GM19035 (cell line): Measurements from ENCODE around the gene ARHGAP44.
A peak's percentile ranks its signal among the peaks of the same experiment; 100 is the strongest.

ENCODE experiments used
- ATAC-seq: cut with Tn5 transposase; IDR thresholded peaks from one replicate; pipeline ENCODE4 v1.9.1; 2021; ENCODE audit not compliant: unreplicated experiment

ARHGAP44 gene, protein sequence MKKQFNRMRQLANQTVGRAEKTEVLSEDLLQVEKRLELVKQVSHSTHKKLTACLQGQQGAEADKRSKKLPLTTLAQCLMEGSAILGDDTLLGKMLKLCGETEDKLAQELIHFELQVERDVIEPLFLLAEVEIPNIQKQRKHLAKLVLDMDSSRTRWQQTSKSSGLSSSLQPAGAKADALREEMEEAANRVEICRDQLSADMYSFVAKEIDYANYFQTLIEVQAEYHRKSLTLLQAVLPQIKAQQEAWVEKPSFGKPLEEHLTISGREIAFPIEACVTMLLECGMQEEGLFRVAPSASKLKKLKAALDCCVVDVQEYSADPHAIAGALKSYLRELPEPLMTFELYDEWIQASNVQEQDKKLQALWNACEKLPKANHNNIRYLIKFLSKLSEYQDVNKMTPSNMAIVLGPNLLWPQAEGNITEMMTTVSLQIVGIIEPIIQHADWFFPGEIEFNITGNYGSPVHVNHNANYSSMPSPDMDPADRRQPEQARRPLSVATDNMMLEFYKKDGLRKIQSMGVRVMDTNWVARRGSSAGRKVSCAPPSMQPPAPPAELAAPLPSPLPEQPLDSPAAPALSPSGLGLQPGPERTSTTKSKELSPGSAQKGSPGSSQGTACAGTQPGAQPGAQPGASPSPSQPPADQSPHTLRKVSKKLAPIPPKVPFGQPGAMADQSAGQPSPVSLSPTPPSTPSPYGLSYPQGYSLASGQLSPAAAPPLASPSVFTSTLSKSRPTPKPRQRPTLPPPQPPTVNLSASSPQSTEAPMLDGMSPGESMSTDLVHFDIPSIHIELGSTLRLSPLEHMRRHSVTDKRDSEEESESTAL

DNA sequence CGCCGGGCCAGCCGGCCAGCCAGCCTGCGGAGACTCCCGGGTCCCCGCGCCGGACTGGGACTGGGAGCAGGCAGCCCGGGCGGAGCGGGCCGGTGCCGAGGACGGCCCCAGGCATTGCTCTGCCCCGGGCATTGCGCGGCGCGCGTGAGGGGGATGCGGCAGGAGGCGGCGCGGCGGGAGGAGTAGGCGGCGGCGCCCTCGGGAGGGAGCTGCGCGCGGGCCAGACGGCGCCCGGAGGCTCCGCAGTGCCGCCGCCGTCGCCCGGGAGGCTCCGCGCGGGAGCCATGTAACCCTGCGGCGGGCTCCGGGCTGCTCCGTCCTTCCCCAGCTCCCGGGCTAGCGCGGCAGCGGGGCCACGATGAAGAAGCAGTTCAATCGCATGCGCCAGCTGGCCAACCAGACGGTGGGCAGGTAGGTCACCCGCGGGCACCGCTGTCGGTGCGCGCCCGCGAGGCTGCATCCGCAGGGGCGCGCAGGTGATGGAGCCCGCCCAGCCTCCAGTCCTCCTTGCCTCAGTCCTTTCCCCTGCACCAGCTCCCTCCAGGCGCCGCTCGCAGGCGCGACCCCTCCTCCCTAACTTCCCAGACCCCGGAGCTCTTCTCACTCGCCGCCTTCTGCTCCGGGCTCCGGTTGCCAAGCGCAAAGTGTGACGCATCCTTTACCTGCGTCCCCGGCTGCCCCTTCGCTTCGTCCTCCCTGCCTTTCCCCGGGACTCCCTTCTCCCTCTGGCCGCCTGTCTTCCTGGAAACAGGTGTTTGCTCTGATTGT lies at the start of gene ARHGAP44:
ARHGAP44 (plus strand) TSS at position 18 of the 768 bp plus-strand sequence; CDS start at position 359, 341 bp downstream.
- peak; percentile 79 for ATAC-seq

DNA sequence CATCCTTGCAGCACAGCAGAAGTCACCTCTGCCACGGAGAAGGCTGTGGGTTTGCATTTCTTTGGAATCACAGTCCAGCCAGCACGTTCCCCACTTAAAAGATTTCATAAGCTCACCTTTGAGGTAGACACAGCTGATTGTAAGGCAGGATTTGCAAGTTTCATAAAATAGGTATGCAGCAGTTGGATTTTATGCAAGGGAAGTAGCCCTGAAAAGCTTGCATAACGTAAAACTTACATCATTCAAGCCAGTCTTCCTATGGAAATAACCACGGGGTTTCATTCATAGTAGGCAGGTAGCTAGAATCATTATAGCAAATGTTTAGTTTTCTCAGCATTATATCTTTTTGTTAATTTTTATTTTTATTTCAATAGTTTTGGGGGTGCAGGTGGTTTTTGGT lies 49.8 kb upstream of the ARHGAP44 start:
- ATAC-seq, result no peak

DNA sequence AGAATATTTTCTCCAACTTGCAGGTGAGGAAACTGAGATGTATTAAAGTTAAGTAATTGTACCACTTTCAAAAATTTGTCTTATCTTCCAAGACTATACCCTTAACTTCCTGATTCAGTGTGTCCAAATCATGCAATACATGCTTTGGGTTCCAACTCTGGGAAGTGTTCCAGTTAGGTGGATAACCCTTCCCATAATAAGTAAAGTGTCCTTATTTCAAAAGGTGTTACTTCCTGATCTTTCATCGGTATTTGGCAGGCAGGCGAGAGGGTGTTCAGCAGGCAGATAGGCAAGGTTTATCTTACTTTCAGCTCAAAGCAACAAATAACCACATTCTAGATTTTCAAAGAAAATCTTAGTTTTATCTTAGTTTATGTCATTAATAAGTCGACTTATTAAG lies 46.3 kb upstream of the ARHGAP44 start:
- no peak for ATAC-seq

- no peak for ATAC-seq
These were observed 45.0 kb upstream of the ARHGAP44 start for GRCh38 chr17:12744298-12744697.

GRCh38 chr17:12744786-12745185 lies 44.5 kb upstream of the ARHGAP44 start:
- no peak for ATAC-seq

- no peak for ATAC-seq
These were observed 43.8 kb upstream of the ARHGAP44 start for GRCh38 chr17:12745486-12745885.

GRCh38 chr17:12756786-12757185 lies 32.5 kb upstream of the ARHGAP44 start:
- no peak for ATAC-seq

GRCh38 chr17:12759090-12759489 lies 30.2 kb upstream of the ARHGAP44 start:
- ATAC-seq, result no peak

- ATAC-seq, result no peak
These were observed 23.8 kb upstream of the ARHGAP44 start for GRCh38 chr17:12765548-12765947.

DNA sequence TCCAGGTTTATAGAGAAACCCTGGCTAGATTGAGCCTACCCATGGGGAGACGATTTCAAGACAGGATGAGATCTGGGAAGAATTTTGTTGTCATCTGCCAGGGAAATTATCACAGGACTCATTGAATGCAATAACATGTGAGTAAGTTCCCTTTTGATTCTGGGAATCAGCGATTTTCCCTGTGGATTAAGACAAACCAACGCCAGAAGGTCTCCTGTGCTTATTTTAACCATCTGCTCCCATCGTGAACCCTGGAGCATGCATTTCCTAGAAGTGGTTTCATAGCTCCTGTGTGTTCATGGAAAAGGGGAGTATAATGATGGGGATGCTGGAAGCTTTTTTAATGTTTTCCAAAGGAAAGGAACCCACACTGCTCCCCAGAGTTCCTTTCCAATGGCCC lies 21.0 kb upstream of the ARHGAP44 start:
- no peak for ATAC-seq

- ATAC-seq, result no peak
These were observed 19.3 kb upstream of the ARHGAP44 start for GRCh38 chr17:12769981-12770380.

DNA sequence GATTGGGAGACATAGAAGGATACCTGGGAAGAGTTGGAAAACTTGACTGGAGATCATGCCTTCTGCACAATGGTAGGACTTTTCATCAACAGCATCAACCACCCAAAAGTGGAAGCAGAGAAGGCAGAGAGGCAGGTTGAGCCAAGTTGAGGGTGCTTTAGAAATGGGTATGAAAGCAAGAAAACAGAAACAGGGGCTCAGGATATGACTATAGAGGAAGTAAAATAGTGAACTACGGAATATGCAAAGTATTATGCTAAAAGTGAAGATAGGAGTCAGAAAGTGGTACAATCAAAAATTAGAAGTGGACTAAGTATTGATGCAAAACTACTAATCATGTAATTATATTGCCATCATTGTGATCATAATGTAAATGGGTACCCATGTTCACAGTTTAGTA lies 16.1 kb upstream of the ARHGAP44 start:
- ATAC-seq, result no peak

DNA sequence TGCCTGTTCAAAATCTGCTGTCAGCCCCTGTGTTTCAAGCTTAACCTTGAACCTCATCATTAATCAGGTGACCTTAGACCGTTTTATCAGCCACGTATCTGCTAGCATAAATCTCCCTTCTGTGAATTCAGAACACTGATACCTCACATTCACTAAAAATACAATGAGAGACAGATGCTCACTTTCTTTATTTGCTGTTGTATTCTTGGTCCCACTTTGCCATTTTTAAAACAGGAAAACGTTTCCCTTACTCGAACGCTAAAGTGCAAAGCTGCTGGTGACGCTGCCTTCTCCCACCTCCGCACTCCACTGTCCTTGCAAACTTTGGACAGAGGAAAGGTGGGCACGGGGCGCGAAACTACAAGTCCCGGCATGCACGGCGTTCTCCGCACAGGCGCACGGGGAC lies 220 bp upstream of the ARHGAP44 start:
- ATAC-seq, result peak; percentile 86

- no peak for ATAC-seq
These were observed 1.2 kb downstream of the ARHGAP44 start for GRCh38 chr17:12790249-12791106.

- ATAC-seq, result no peak
These were observed 5.7 kb downstream of the ARHGAP44 start for GRCh38 chr17:12794919-12795532.

- ATAC-seq, result no peak
These were observed 11.6 kb downstream of the ARHGAP44 start for GRCh38 chr17:12800855-12801365.

GRCh38 chr17:12806630-12807029 lies 17.3 kb downstream of the ARHGAP44 start:
- no peak for ATAC-seq

GRCh38 chr17:12808723-12809122 lies 19.4 kb downstream of the ARHGAP44 start:
- ATAC-seq, result no peak

- no peak for ATAC-seq
These were observed 23.6 kb downstream of the ARHGAP44 start for GRCh38 chr17:12812877-12813276.

- no peak for ATAC-seq
These were observed 24.4 kb downstream of the ARHGAP44 start for GRCh38 chr17:12813664-12814063.
